Activated naive CD4-positive, alpha-beta T cell treated with anti-CD3 and anti-CD28 coated beads, Interleukin-2, amount 10 ng/mL, durations not matched to agents 7 days and 5 days (primary cell): Measurements from ENCODE around the gene SCLY.
A peak's percentile ranks its signal among the peaks of the same experiment; 100 is the strongest.

Experiments used
- CTCF ChIA-PET: fragments of 350-600 bp; sonication (Branson Sonifier 250); formaldehyde crosslinking; loops from one replicate; lab custom pipeline; 2021; ENCODE audit warnings: antibody characterized with exemption; lab: Charles Lee
- DNase-seq: peaks from one replicate; pipeline ENCODE4 v3.0.0-alpha.2; 2020
- H3K27ac Mint-ChIP-seq: one replicate; pipeline ENCODE4 v1.8.0; 2021; ENCODE audit warnings: mild to moderate bottlenecking, moderate library complexity, mixed read lengths
- H3K27me3 Mint-ChIP-seq: one replicate; pipeline ENCODE4 v1.8.0; 2021; ENCODE audit warnings: mild to moderate bottlenecking, mixed read lengths
- H3K36me3 Mint-ChIP-seq: one replicate; pipeline ENCODE4 v1.8.0; 2021; ENCODE audit warnings: mixed read lengths
- H3K4me1 Mint-ChIP-seq: one replicate; pipeline ENCODE4 v1.8.0; 2021; ENCODE audit warnings: mixed read lengths
- H3K4me3 Mint-ChIP-seq: one replicate; pipeline ENCODE4 v1.8.0; 2021; ENCODE audit warnings: mild to moderate bottlenecking, moderate library complexity, mixed read lengths
- H3K9me3 Mint-ChIP-seq: one replicate; pipeline ENCODE4 v1.8.0; 2021; ENCODE audit warnings: mixed read lengths

SCLY gene

DNA sequence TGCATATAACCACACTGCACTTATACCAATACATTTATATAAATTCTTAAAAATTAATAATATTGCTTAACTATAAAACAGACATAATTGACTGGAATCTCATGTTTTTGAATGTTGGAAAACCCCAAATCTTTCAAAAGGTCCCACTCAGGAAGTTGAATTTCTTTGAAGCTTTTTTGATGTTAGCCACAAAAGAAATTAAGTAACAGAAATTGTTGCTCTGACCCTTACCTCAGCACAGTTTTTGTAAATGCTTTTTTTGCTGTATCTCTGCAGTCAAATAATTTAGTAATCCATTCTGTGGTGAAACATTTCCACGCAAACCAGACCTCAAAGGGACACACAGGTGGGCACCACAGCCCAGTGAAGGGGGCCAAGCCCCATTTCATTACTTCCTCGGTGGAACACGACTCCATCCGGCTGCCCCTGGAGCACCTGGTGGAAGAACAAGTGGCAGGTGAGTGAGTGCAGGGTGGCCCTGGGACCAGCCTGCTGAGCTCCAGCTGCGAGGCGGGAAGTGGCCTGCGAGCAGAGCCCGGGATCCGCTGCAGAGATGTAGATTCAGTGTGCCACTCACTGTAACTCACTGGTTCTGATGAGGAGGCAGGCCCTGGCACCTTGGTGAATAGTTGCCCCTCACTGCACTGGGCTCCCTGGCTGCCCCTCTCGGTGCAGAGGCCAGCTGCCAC, 8.4 kb downstream of the SCLY start:
- no peaks in the 10 kb centered on the region for H3K27me3 Mint-ChIP-seq
- H3K9me3 Mint-ChIP-seq, result peaks cover 26% of the 10 kb centered on the region
- H3K27ac Mint-ChIP-seq, result peak overlapping the region; percentile 86
- peaks cover 47% of the 10 kb centered on the region for H3K4me1 Mint-ChIP-seq
- CTCF ChIA-PET, result interaction anchor here (0.7 to 1.3 kb wide), 2 partner anchors 8 to 37 kb away, joined by 3 to 4 read pairs; partner anchors contain the start of gene SCLY
- H3K4me3 Mint-ChIP-seq, result peak overlapping the region; percentile 40
- DNase-seq, result no peak
- peaks cover 74% of the 10 kb centered on the region for H3K36me3 Mint-ChIP-seq

DNA sequence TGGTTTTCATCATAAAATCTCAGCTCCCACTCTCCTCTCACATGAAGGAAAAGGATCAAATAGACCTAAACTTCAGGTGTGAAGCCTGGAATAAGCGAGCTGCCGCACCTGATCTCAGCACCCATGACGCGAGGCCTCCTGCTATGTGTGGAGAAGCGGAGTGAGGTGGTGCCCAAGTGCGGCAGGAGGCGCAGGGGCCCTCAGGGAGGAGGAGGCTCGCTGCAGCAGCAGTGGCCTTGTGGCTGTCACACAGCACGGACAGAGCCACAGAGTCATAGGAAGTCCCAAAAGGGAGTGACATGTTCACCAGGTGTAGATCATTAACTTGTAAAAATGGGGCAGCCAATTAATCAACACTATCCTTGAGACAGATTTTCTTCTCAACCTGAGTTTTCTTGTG, 9.1 kb downstream of the SCLY start:
- H3K27ac Mint-ChIP-seq, result peak overlapping the region; percentile 45
- CTCF ChIA-PET, result no interaction called here
- no peaks in the 10 kb centered on the region for H3K27me3 Mint-ChIP-seq
- peaks cover 77% of the 10 kb centered on the region for H3K36me3 Mint-ChIP-seq
- DNase-seq, result no peak
- peaks cover 26% of the 10 kb centered on the region for H3K9me3 Mint-ChIP-seq
- peaks cover 45% of the 10 kb centered on the region for H3K4me1 Mint-ChIP-seq
- H3K4me3 Mint-ChIP-seq, result no peak overlapping the region

DNA sequence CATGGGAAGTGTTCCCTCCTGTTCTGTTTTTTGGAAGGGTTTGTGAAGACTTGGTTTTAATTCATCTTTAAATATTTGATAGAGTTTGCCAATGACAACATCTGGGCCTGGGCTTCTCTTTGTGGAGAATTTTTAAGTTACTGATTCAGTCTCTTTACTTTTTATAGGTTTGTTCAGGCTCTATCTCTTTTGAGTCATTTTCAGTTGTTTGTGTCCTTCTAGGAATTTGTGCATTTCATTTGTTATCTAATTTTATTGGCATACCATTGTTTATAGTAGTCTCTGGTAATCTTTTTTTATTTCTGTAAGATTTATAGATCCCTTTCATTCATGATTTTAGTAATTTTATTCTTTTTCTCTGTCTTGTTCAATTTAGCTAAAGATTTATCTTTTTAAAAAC, 14.6 kb downstream of the SCLY start:
- Mint-ChIP-seq H3K27me3 (no peaks in the 10 kb centered on the region), H3K4me1 (peaks cover 5% of the 10 kb centered on the region), H3K9me3 (peaks cover 12% of the 10 kb centered on the region), H3K4me3 (no peak overlapping the region), H3K36me3 (peaks cover 52% of the 10 kb centered on the region), H3K27ac (no peak overlapping the region)
- no peak for DNase-seq
- CTCF ChIA-PET, result no interaction called here

DNA sequence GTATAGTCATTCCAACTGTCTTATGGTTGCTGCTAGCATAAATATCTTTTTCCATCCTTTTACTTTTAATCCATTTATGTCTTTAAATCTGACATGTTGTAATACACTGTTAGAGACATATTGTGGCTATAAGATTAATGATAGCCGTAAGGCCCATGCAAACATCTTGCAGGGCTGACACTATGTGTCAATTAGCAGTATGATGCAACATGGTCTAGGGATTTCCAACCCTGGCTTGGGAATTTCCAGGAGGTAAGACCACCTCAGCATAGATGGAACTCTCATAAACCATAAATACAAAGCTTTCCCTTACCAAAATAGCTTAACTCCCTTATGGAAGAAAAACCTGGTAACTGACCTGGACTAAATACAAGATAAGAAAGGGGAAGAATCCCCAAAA, 16.5 kb downstream of the SCLY start:
- Mint-ChIP-seq H3K4me3 (no peak overlapping the region), H3K9me3 (peaks cover 8% of the 10 kb centered on the region), H3K36me3 (peaks cover 56% of the 10 kb centered on the region), H3K27ac (no peak overlapping the region), H3K4me1 (peaks cover 2% of the 10 kb centered on the region), H3K27me3 (no peaks in the 10 kb centered on the region)
- CTCF ChIA-PET, result no interaction called here
- DNase-seq, result no peak

DNA sequence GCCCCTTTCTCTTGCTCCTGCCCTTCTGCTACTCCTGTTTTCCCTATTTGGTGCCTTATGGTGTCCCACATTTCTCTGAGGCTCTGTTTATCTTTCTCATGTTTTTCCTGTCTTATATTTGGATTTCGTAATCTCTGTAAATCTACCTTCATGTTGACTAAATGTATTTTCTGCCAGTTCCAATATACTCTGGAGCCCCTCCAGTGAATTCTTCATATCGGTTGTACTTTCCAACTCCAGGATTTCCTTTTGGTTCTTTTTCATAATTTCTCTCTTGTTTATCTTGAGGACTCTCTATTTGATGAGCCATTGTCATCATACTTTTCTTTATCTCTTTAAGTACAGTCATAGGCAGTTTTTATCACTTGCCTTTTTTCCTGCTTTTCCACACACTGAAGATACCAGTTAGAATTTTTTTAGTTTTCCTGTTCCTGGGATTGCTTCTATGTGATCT, 19.1 kb downstream of the SCLY start:
- no peak for DNase-seq
- Mint-ChIP-seq H3K27ac (no peak overlapping the region), H3K9me3 (no peaks in the 10 kb centered on the region), H3K4me3 (no peak overlapping the region), H3K36me3 (peaks cover 50% of the 10 kb centered on the region), H3K4me1 (no peaks in the 10 kb centered on the region), H3K27me3 (no peaks in the 10 kb centered on the region)
- CTCF ChIA-PET, result no interaction called here

DNA sequence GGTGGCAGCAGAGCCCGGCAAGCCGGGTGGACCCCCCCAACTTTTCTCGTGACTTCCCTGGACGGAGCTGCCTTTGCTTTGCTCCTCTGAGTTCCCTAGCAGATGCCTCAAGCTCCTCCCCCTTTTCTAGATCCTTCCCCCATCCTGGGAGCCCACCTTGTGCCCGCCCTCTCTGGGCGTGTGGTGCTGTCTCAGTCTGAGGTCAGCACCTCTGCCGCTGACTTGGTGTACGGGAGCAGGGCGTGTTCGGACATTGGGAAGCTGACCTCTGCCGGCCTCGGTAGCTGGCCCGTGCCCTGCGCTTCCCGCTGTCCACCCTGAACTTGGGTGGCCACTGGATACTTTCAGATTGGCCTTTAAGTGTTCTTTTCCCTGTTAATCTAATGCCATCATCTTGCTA, 19.7 kb downstream of the SCLY start:
- no peak for DNase-seq
- H3K36me3 Mint-ChIP-seq, result peaks cover 47% of the 10 kb centered on the region
- no peaks in the 10 kb centered on the region for H3K9me3 Mint-ChIP-seq
- no peak overlapping the region for H3K27ac Mint-ChIP-seq
- no peaks in the 10 kb centered on the region for H3K4me1 Mint-ChIP-seq
- CTCF ChIA-PET, result no interaction called here
- H3K27me3 Mint-ChIP-seq, result no peaks in the 10 kb centered on the region
- H3K4me3 Mint-ChIP-seq, result no peak overlapping the region

DNA sequence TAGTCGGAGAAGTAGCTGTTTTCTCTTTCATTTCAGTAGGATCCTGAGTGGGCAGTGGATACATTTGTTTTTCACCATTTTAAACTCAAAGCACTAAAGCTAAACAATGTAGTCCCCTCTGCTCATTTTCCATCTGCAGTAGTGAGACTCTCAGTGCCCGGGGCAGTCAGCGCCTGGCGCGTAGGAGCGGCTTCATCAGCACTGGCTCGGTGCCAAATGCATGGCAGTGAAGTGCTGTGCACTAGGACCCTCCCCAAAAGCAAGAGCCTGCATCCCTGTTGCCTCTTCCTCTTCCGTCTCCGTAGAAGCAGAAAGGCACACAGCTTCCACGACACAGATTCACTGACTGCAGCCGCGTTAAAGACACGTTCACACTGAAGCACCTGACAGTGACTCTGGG, 20.3 kb downstream of the SCLY start:
- H3K36me3 Mint-ChIP-seq, result peaks cover 48% of the 10 kb centered on the region
- H3K9me3 Mint-ChIP-seq, result no peaks in the 10 kb centered on the region
- H3K4me1 Mint-ChIP-seq, result no peaks in the 10 kb centered on the region
- H3K27me3 Mint-ChIP-seq, result no peaks in the 10 kb centered on the region
- CTCF ChIA-PET, result no interaction called here
- DNase-seq, result no peak
- H3K27ac Mint-ChIP-seq, result no peak overlapping the region
- no peak overlapping the region for H3K4me3 Mint-ChIP-seq

DNA sequence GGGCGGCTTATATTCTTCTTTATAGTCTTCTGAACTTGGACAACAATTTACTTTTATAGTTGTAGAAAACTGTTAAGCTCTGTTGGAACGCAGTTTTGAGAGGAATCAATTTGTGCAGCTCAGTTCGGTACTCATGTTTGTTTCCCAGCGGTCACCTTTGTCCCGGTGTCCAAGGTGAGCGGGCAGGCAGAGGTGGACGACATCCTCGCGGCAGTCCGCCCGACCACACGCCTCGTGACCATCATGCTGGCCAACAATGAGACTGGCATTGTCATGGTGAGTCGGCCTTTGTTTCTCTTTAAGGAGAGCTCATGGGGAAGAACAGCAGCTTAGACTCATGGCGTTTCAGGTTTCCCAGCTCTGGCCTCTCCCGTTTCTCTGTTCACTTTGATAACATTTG, 20.8 kb downstream of the SCLY start:
- Mint-ChIP-seq H3K9me3 (no peaks in the 10 kb centered on the region), H3K27me3 (no peaks in the 10 kb centered on the region), H3K27ac (no peak overlapping the region), H3K4me3 (no peak overlapping the region), H3K4me1 (no peaks in the 10 kb centered on the region), H3K36me3 (peaks cover 47% of the 10 kb centered on the region)
- CTCF ChIA-PET, result no interaction called here
- no peak for DNase-seq

DNA sequence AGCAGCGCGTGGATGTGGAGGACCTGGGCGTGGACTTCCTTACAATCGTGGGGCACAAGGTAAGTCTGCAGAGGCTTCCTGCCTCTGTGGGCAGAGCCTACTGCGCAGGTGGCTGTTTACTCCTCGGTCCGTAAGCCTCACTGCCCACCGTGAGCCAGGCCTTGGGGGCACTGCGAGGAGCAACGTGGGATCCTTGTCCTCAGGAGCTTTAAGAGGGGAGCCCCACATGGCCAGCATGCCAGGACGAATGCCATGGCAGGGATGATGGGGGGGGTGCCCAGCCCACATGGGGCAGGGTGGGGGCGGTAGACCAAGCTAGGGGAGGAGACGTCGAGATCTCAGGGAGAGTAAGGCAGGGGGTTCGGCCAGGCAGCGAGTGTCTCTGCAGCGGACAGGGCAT, 21.4 kb downstream of the SCLY start:
- Mint-ChIP-seq H3K4me3 (no peak overlapping the region), H3K9me3 (no peaks in the 10 kb centered on the region), H3K27ac (no peak overlapping the region), H3K36me3 (peaks cover 45% of the 10 kb centered on the region), H3K4me1 (peaks cover 4% of the 10 kb centered on the region), H3K27me3 (no peaks in the 10 kb centered on the region)
- DNase-seq, result no peak
- CTCF ChIA-PET, result no interaction called here

DNA sequence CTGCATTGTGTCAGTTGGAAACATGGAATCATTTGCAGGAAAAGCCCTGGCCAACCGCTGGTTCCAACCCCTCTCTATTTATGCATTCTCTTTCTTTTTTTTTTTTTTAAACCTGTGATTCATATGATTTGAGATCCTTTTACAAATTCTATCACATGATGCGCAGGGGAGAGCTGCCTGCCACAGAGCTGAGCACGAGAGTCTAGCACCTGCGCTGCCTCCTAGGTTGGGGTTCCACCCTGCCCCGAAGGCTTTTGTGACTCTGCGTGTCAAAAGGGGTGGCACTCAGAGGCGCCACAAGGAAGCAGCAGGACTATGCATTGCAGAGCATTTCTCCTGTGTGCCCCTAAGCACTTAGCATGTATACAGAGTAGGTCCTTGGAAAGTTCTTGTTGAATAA, 22.0 kb downstream of the SCLY start:
- Mint-ChIP-seq H3K9me3 (no peaks in the 10 kb centered on the region), H3K4me3 (no peak overlapping the region), H3K27ac (no peak overlapping the region), H3K4me1 (peaks cover 8% of the 10 kb centered on the region), H3K36me3 (peaks cover 44% of the 10 kb centered on the region), H3K27me3 (no peaks in the 10 kb centered on the region)
- CTCF ChIA-PET, result no interaction called here
- no peak for DNase-seq

DNA sequence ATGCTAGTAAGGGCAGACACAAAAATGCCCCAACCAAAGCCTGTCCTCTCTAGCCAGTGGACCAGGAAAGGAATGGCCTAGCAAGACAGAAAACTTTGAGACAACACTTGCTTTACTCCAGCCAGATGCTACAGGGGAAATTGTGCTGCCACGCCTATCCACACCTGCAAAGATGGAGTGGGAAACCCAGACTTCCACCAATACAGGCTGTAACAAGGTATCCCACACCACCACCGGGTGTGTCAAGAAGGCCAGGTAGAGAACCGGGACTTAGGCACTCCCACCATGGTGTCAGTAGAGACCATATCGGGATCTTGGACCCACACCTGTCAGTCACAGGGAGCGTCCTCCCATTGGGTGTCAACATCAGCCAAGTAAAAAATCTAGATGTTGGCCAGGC, 23.1 kb downstream of the SCLY start:
- Mint-ChIP-seq H3K27ac (no peak overlapping the region), H3K4me1 (peaks cover 8% of the 10 kb centered on the region), H3K36me3 (peaks cover 44% of the 10 kb centered on the region)

DNA sequence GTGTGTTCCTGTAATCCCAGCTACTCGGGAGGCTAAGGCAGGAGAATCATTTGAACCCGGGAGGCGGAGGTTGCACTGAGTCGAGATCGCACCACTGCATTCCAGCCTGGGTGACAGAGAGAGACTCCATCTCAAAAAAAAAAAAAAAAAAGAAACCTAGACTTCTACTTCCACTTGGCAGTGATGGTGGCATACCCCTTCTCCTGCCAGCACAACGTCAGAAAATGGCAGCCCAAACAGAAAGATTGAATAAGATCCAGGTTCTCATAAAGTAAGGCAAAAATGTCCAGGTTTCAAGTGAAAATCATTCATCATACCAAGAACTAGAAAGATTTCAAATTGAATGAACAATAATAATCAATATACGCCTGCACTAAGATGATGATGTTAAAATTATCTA, 24.0 kb downstream of the SCLY start:
- Mint-ChIP-seq H3K4me1 (peaks cover 8% of the 10 kb centered on the region), H3K27me3 (no peaks in the 10 kb centered on the region), H3K4me3 (no peak overlapping the region), H3K36me3 (peaks cover 44% of the 10 kb centered on the region), H3K27ac (no peak overlapping the region), H3K9me3 (no peaks in the 10 kb centered on the region)
- DNase-seq, result no peak
- CTCF ChIA-PET, result no interaction called here

More for the DNA sequence above, 23.1 kb downstream of the SCLY start:
- Mint-ChIP-seq H3K4me3 (no peak overlapping the region), H3K27me3 (no peaks in the 10 kb centered on the region), H3K9me3 (no peaks in the 10 kb centered on the region)
- DNase-seq, result no peak
- CTCF ChIA-PET, result no interaction called here

DNA sequence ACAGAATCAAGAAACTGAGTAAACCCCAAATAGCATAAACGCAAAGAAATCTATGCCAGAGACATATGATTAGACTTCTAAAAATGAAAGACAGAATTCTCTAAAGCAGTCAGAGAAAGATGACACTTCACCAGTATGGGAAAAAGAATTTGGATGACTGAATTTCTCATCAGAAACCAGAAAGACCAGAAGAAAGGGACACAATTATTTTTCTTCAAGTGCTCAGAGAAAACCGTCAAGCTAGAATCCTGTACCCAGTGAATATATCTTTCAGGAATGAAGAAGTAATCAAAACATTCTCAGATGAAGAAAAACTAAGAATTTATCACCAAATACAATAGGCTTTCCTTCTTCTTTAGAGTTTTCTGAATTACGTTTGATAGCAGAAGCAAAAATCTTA, 25.1 kb downstream of the SCLY start:
- H3K9me3 Mint-ChIP-seq, result no peaks in the 10 kb centered on the region
- peaks cover 8% of the 10 kb centered on the region for H3K4me1 Mint-ChIP-seq
- H3K27ac Mint-ChIP-seq, result no peak overlapping the region
- DNase-seq, result no peak
- no peak overlapping the region for H3K4me3 Mint-ChIP-seq
- CTCF ChIA-PET, result no interaction called here
- H3K36me3 Mint-ChIP-seq, result peaks cover 40% of the 10 kb centered on the region
- no peaks in the 10 kb centered on the region for H3K27me3 Mint-ChIP-seq

DNA sequence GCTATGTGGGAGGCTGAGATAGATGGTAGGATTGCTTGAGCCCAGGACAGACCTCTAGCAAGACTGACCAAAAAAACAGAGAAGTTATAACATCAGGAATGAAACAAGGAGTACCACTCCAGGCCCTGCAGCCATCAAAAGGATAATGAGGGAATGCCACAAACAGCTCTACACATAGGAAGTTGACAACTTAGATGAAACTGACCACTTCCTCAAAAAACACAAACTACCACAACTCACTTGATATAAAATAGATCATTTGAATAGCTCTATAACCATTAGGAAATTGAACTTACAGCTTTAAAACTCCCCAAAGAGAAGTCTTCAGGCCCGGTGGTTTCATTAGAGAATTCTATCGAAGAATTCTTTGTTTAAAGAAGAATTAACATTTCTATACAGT, 26.4 kb downstream of the SCLY start:
- no peaks in the 10 kb centered on the region for H3K27me3 Mint-ChIP-seq
- no peak for DNase-seq
- peaks cover 8% of the 10 kb centered on the region for H3K4me1 Mint-ChIP-seq
- CTCF ChIA-PET, result interaction anchor here (1.3 to 1.4 kb wide), 2 partner anchors 118 to 164 kb away, joined by 3 to 4 read pairs; no protein-coding TSS in a partner anchor
- H3K9me3 Mint-ChIP-seq, result no peaks in the 10 kb centered on the region
- peaks cover 32% of the 10 kb centered on the region for H3K36me3 Mint-ChIP-seq
- no peak overlapping the region for H3K27ac Mint-ChIP-seq
- H3K4me3 Mint-ChIP-seq, result no peak overlapping the region

DNA sequence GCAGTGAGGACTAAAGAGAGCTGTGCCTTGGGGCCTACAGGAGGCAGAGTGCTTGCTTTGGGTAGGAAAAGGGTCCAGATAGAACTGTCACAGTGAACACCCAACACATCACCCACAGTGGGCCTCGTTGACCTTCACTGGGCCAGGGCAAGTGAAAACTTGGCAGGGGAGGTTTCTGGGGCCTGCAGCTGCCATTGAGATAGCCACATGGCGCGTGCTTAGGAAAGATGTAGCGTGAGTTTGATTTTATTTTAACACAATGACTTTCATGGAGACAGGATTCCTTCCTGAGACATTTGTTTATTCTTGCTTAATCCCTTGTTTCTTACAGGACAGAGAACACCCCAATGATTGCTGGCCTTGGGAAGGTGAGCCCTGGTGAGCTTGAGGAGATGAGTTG, 30.1 kb downstream of the SCLY start:
- Mint-ChIP-seq H3K9me3 (no peaks in the 10 kb centered on the region), H3K4me1 (peaks cover 8% of the 10 kb centered on the region), H3K36me3 (peaks cover 12% of the 10 kb centered on the region), H3K4me3 (no peak overlapping the region), H3K27ac (no peak overlapping the region), H3K27me3 (no peaks in the 10 kb centered on the region)
- DNase-seq, result no peak
- CTCF ChIA-PET, result no interaction called here
